ENCODE data around the gene CACNB3. TPM values are rescaled to one million over a fixed set of nuclear protein-coding genes. Genes with fewer than 3 reads are reported as not detected.

CACNB3 gene
- total RNA-seq (2014; rRNA removed; shearing (Covaris generic)), result 3.2 and 4.6 TPM in 2 replicates

DNA sequence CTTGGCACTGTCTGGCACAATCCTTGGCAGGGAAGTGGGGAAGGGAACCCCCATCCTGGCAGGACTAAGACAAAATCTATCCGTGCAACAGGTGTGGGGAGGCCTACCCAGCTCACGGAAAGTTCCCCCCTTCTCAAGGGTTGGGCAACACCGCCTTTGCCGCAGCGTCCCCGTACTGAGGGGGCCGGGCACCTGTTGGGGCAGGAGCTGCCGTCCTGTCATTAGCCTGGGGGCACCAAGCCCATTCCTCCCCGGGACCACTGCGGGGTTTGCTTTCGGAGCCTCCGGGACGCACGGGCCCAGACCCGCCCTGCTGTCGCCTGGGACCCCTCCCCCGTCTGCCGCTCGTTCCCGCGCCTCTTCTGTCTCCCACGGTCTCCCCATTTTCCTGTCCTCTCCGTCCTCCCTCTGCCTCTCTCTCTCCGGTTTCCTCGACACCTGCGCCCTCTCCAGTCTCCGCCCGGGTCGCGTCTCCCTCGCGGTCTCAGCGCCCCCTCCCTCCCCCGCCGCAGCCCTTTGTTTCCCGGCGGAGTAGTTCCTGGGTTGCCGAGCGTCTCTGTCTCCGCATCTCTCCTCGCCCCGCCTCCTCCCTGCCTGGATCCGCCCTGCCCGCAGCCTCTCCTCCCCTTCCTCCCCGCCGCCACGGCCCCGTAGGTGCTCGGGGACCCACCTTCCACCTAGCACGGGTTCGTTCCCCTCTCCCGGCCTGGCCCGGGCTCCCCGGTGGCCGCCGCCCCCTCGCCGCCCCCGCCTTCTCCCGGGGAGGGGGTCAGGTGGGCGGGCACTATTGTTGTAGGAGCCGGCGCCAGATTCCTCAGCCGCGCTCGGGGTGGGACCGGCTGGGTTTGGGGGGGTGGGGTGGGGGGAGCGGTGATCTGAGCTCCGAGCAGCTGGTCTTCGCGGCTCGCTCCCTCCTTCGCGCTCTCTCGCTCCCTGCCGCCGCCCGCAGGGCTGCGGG is at the start of gene CACNB3:
Gene CACNB3, plus strand, starts transcription at position 624 of the 958 bp plus-strand sequence. CDS start 434 bp downstream, outside the sequence.
- peak within 1 kb of the TSS; percentile 63 for H3K4me3 ChIP-seq (ENCODE audit: insufficient read depth, low read depth, low read length)
- H3K36me3 ChIP-seq (replicated peaks; ENCODE audit: control insufficient read depth, insufficient read depth, low read length), result no peaks in the 10 kb centered on the region
- peaks cover 58% of the 10 kb centered on the region for H3K27me3 ChIP-seq (ENCODE audit: control insufficient read depth, insufficient read depth, low read length)
- DNase-seq, result peak; percentile 95

- Histone ChIP-seq H3K4me3 (ENCODE audit: insufficient read depth, low read depth, low read length) (no peak overlapping the region), H3K27me3 (ENCODE audit: control insufficient read depth, insufficient read depth, low read length) (no peaks in the 10 kb centered on the region), H3K36me3 (replicated peaks; ENCODE audit: control insufficient read depth, insufficient read depth, low read length) (no peaks in the 10 kb centered on the region; the same call in 1 of the 2 replicates)
- no peak for DNase-seq
Measured at GRCh38 chr12:48768736-48769135, 49.6 kb upstream of the CACNB3 start.

GRCh38 chr12:48770756-48771155 is 47.5 kb upstream of the CACNB3 start:
- H3K27me3 ChIP-seq (ENCODE audit: control insufficient read depth, insufficient read depth, low read length), result no peaks in the 10 kb centered on the region
- DNase-seq, result no peak
- peaks cover 1% of the 10 kb centered on the region for H3K36me3 ChIP-seq (replicated peaks; ENCODE audit: control insufficient read depth, insufficient read depth, low read length)
- H3K4me3 ChIP-seq (ENCODE audit: insufficient read depth, low read depth, low read length), result no peak overlapping the region

DNA sequence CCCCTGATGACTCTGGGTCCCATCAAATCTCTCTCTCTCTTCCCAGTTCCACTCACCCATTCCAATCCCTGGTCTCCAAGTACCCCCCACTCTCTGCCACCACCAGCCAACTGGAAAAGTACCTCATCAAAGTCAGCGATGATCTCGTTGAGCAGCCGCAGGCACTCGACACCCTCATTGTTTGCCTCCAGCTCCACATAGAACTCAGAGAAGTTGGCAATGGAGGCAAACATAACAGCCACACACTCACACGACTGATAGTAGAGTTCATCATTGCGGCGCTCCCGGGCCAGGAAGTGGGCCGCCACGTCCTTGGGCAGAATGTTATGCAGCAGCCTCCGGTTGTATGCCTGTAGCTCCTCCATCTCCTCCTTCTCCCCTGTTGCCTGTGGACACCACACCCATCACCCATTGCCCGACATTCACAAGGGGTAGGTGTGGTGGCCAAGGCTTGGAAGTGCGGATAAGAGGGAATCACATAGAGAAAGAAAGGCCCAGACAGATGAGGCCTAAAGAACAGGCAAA is 46.6 kb upstream of the CACNB3 start:
- Histone ChIP-seq H3K36me3 (replicated peaks; ENCODE audit: control insufficient read depth, insufficient read depth, low read length) (peaks cover 1% of the 10 kb centered on the region), H3K27me3 (ENCODE audit: control insufficient read depth, insufficient read depth, low read length) (no peaks in the 10 kb centered on the region), H3K4me3 (ENCODE audit: insufficient read depth, low read depth, low read length) (no peak overlapping the region)
- DNase-seq, result no peak

DNA sequence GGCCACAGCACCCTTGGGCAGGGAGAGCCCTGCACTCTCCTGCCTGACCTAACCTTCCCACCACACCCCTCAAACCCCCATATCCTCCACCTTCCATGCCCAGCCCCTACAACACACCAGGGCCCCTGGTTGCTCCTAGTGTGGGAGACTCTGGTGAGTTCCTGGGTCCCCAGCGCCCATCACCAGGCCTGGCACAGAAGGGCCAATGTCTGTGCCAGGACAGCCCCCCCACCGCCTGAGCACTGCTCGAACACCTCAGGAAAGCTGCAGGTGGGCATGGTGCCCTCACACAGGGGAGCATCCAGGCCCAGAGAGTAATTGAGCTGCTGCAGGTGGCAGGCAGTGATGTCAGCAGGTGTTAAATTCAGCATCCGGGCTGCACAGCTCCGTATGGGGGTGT is 44.6 kb upstream of the CACNB3 start:
- DNase-seq, result peak; percentile 6
- peaks cover 1% of the 10 kb centered on the region for H3K36me3 ChIP-seq (replicated peaks; ENCODE audit: control insufficient read depth, insufficient read depth, low read length)
- no peaks in the 10 kb centered on the region for H3K27me3 ChIP-seq (ENCODE audit: control insufficient read depth, insufficient read depth, low read length)
- H3K4me3 ChIP-seq (ENCODE audit: insufficient read depth, low read depth, low read length), result no peak overlapping the region

DNA sequence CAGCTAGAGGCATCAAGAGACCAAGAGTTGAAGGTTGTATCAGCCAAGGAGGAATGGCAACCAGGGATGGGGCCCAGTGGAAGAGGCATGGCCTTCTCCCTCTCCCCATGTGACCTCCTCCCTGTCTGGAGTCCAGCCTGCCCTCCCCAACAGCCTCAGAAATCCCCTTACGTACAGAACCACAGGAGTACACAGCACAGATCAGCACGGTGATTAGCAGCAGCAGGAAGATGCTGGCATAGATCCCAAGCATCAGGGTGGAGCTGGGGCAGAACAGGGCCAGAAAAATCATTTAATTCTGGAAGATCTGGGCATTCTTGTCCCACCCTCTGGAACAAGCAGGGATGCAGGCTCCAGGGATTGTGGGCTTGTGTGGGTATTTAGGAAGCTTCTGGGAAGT is 43.8 kb upstream of the CACNB3 start:
- peak; percentile 9 for DNase-seq
- H3K27me3 ChIP-seq (ENCODE audit: control insufficient read depth, insufficient read depth, low read length), result no peaks in the 10 kb centered on the region
- no peak overlapping the region for H3K4me3 ChIP-seq (ENCODE audit: insufficient read depth, low read depth, low read length)
- H3K36me3 ChIP-seq (replicated peaks; ENCODE audit: control insufficient read depth, insufficient read depth, low read length), result peaks cover 1% of the 10 kb centered on the region

GRCh38 chr12:48775299-48775698 is 43.0 kb upstream of the CACNB3 start:
- H3K4me3 ChIP-seq (ENCODE audit: insufficient read depth, low read depth, low read length), result no peak overlapping the region
- no peaks in the 10 kb centered on the region for H3K27me3 ChIP-seq (ENCODE audit: control insufficient read depth, insufficient read depth, low read length)
- peaks cover 1% of the 10 kb centered on the region for H3K36me3 ChIP-seq (replicated peaks; ENCODE audit: control insufficient read depth, insufficient read depth, low read length)
- DNase-seq, result no peak

DNA sequence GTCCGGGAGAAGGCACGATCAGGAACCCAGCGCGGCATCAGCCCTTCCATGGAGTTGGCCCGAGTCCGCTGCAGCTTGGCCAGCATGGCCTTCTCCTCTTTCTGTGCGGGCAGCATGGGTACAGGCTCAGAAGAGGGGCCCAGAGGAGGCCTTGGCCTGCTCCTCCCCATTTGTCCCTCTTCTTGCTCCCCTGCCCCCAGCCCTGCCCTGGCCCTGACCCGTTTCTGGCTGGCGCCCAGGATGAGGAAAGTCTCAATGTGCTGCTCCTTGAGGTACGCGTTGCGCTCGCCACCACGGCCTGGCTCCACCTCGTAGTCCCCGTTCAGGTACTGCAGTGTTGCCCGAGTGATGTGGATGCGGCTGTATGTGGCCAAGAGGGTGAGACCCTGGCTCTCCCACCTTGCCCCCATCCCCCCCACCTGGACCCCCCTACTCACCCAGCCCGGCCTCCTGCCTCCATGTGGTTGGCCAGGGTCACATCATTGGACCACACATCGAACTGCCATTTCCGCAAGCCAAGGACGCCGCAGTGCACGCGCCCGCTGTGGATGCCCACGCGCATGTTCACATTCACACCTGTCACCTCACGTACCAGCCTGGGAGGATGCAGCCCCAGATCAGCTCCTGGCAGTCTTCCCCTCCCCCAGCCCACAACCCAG is 42.2 kb upstream of the CACNB3 start:
- Histone ChIP-seq H3K36me3 (replicated peaks; ENCODE audit: control insufficient read depth, insufficient read depth, low read length) (peaks cover 1% of the 10 kb centered on the region), H3K4me3 (ENCODE audit: insufficient read depth, low read depth, low read length) (no peak overlapping the region), H3K27me3 (ENCODE audit: control insufficient read depth, insufficient read depth, low read length) (no peaks in the 10 kb centered on the region)
- no peak for DNase-seq

- no peak for DNase-seq
- H3K27me3 ChIP-seq (ENCODE audit: control insufficient read depth, insufficient read depth, low read length), result no peaks in the 10 kb centered on the region
- peaks cover 1% of the 10 kb centered on the region for H3K36me3 ChIP-seq (replicated peaks; ENCODE audit: control insufficient read depth, insufficient read depth, low read length)
- H3K4me3 ChIP-seq (ENCODE audit: insufficient read depth, low read depth, low read length), result no peak overlapping the region
Measured at GRCh38 chr12:48776956-48777355, 41.3 kb upstream of the CACNB3 start.

- H3K4me3 ChIP-seq (ENCODE audit: insufficient read depth, low read depth, low read length), result no peak overlapping the region
- no peaks in the 10 kb centered on the region for H3K27me3 ChIP-seq (ENCODE audit: control insufficient read depth, insufficient read depth, low read length)
- DNase-seq, result peak; percentile 87
- H3K36me3 ChIP-seq (replicated peaks; ENCODE audit: control insufficient read depth, insufficient read depth, low read length), result peaks cover 1% of the 10 kb centered on the region
Measured at GRCh38 chr12:48777501-48778400, 40.5 kb upstream of the CACNB3 start.

GRCh38 chr12:48779869-48780268 is 38.4 kb upstream of the CACNB3 start:
- no peaks in the 10 kb centered on the region for H3K27me3 ChIP-seq (ENCODE audit: control insufficient read depth, insufficient read depth, low read length)
- no peaks in the 10 kb centered on the region; the same call in 1 of the 2 replicates for H3K36me3 ChIP-seq (replicated peaks; ENCODE audit: control insufficient read depth, insufficient read depth, low read length)
- no peak overlapping the region for H3K4me3 ChIP-seq (ENCODE audit: insufficient read depth, low read depth, low read length)
- DNase-seq, result peak; percentile 42

DNA sequence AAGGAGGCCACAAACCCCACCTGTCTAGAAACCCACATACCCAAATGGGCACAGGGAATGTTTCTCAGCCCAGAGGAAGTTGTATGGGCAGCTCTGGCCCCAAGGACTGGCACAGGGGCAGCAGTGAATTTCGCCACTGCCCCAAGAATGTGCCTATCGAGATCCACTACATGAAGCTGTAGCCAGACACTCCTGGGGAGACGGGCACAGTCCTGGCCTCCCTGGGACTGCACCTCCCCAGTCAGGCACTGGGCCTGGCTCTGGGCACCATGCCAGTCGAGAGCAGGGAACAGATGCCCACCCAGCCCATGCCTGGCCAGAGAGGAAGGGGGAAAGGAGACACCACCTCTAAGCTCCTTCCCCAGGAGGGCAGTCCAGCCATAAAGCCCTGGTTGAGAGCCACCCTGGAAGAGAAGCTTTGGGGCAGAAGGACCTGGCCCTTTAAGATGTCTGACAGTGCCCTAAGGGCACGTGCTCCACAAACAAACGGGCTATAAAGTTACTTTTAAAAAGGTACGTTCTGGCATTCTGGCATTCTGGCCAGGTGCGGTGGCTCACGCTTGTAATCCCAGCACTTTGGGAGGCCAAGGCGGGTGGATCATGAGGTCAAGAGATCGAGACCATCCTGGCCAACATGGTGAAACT is 37.8 kb upstream of the CACNB3 start:
- H3K36me3 ChIP-seq (replicated peaks; ENCODE audit: control insufficient read depth, insufficient read depth, low read length), result no peaks in the 10 kb centered on the region
- H3K27me3 ChIP-seq (ENCODE audit: control insufficient read depth, insufficient read depth, low read length), result no peaks in the 10 kb centered on the region
- DNase-seq, result no peak
- H3K4me3 ChIP-seq (ENCODE audit: insufficient read depth, low read depth, low read length), result no peak overlapping the region

GRCh38 chr12:48781750-48782456 is 36.4 kb upstream of the CACNB3 start:
- Histone ChIP-seq H3K27me3 (ENCODE audit: control insufficient read depth, insufficient read depth, low read length) (peaks cover under 1% of the 10 kb centered on the region), H3K4me3 (ENCODE audit: insufficient read depth, low read depth, low read length) (no peak overlapping the region), H3K36me3 (replicated peaks; ENCODE audit: control insufficient read depth, insufficient read depth, low read length) (no peaks in the 10 kb centered on the region)
- DNase-seq, result no peak

Measured in H7 (cell line).